Activated naive CD8-positive, alpha-beta T cell treated with anti-CD3 and anti-CD28 coated beads, Interleukin-2, amount 10 ng/mL, durations not matched to agents 7 days and 5 days (primary cell): ENCODE results near the gene TNIK. TPM values are rescaled to one million over a fixed set of nuclear protein-coding genes. Genes with fewer than 3 reads are reported as not detected.

ENCODE experiments used
- ATAC-seq: fragments of 150-1000 bp; cut with Tn5 transposase; one replicate; pipeline ENCODE4 v1.10.0; 2021; ENCODE audit warnings: low read depth, moderate library complexity
- POLR2A ChIA-PET: fragments of 350-600 bp; sonication (Branson Sonifier 250); formaldehyde crosslinking; loops from one replicate; lab custom pipeline; 2021; ENCODE audit warnings: antibody characterized with exemption; lab: Charles Lee
- DNase-seq: peaks from one replicate; pipeline ENCODE4 v3.0.0; 2021
- H3K27ac Mint-ChIP-seq: one replicate; pipeline ENCODE4 v1.8.0; 2022; ENCODE audit warnings: mild to moderate bottlenecking, mixed read lengths
- H3K27me3 Mint-ChIP-seq: one replicate; pipeline ENCODE4 v1.8.0; 2022; ENCODE audit warnings: mild to moderate bottlenecking, moderate library complexity, mixed read lengths
- H3K36me3 Mint-ChIP-seq: one replicate; pipeline ENCODE4 v1.8.0; 2021; ENCODE audit warnings: mild to moderate bottlenecking, mixed read lengths
- H3K4me1 Mint-ChIP-seq: one replicate; pipeline ENCODE4 v1.8.0; 2021; ENCODE audit warnings: mixed read lengths
- H3K4me3 Mint-ChIP-seq: one replicate; pipeline ENCODE4 v1.8.0; 2022; ENCODE audit warnings: mild to moderate bottlenecking, moderate library complexity, mixed read lengths
- H3K9me3 Mint-ChIP-seq: one replicate; pipeline ENCODE4 v1.8.0; 2021; ENCODE audit warnings: mixed read lengths
- microRNA-seq: library from miRNA; unstranded; fragments of <30 nt; microRNA quantifications from one replicate; pipeline ENCODE4 v1.2.0, GENCODE V29; 2022
- total RNA-seq, 2 experiments: library from RNA; stranded (reverse); gene quantifications; one replicate each; pipeline ENCODE4 v1.2.3, GENCODE V29; 2021

Gene TNIK
- total RNA-seq, 2 experiments from 2014 or later = 47.6 to 52.7 TPM

GRCh38 chr3:171013822-171014748 is 446.1 kb downstream of the TNIK start:
- no peak for ATAC-seq

DNA sequence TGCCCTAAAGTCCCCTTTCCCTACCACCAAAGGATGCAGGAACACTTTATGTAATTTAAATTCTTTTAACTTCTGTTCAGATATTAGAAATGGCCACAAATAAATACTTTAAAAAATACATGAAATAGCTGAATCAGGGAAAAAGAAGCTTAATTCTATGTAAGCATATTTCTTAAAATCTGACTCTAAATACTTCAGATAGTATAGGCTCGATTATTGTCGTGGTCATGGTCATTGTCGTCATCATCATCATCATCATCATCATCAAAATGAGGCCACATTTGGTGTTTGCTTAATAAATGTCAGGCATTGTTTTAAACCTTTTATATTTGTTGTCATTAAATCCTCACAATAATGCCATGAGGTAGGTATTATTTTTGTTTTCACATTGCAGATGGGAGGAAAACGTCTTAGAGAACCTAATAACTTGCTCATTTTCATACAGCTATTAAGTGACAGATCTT is 448.3 kb downstream of the TNIK start:
- POLR2A ChIA-PET = no interaction called here
- Mint-ChIP-seq H3K36me3 (no peaks in the 10 kb centered on the region), H3K4me3 (no peak overlapping the region), H3K9me3 (no peaks in the 10 kb centered on the region), H3K27ac (no peak overlapping the region), H3K27me3 (peaks cover 5% of the 10 kb centered on the region), H3K4me1 (no peaks in the 10 kb centered on the region)
- no peak for ATAC-seq
- no peak for DNase-seq

More at GRCh38 chr3:171013822-171014748, 446.1 kb downstream of the TNIK start:
- H3K27me3 Mint-ChIP-seq = peaks cover 10% of the 10 kb centered on the region
- no peak for DNase-seq
- no peaks in the 10 kb centered on the region for H3K36me3 Mint-ChIP-seq
- POLR2A ChIA-PET = no interaction called here
- no peak overlapping the region for H3K27ac Mint-ChIP-seq
- H3K9me3 Mint-ChIP-seq = no peaks in the 10 kb centered on the region
- no peak overlapping the region for H3K4me3 Mint-ChIP-seq
- no peaks in the 10 kb centered on the region for H3K4me1 Mint-ChIP-seq

Small RNAs within 50 kb of the gene (microRNA-seq; reads per million reads assigned to microRNA genes)
- not detected for gene MIR569
